CD4-positive, CD25-positive, alpha-beta regulatory T cell (primary cell): Measurements from ENCODE around the gene CTCF. TPM values are rescaled to one million over a fixed set of nuclear protein-coding genes. Genes with fewer than 3 reads are reported as not detected.

Experiments used
- ATAC-seq, 2 donors: fragments of 150-1000 bp; cut with Tn5 transposase; one replicate each; pipeline ENCODE4 v1.10.0; 2021; ENCODE audit warnings: low read depth in 2 of 2, moderate number of reproducible peaks in 2 of 2, moderate library complexity in 1 of 2
- DNase-seq, 3 donors: peaks; one replicate each; pipeline versions ENCODE4 v3.0.0 to v3.0.0-alpha.2; 2012 to 2022; ENCODE audit warnings: mixed read lengths in 1 of 3
- H3K27ac ChIP-seq: one replicate; pipeline ENCODE4 v1.7.0; 2013; ENCODE audit warnings: mild to moderate bottlenecking, low read length; ENCODE audit not compliant: insufficient read depth, poor library complexity, severe bottlenecking
- H3K27me3 ChIP-seq: one replicate; pipeline ENCODE4 v1.7.0; 2013; ENCODE audit warnings: low read length; ENCODE audit not compliant: control insufficient read depth, insufficient read depth
- H3K36me3 ChIP-seq: one replicate; pipeline ENCODE4 v1.7.0; 2013; ENCODE audit warnings: mild to moderate bottlenecking, low read length, moderate library complexity; ENCODE audit not compliant: control insufficient read depth, insufficient read depth
- H3K4me1 ChIP-seq: 2 replicates; pipeline ENCODE4 v1.7.0; 2013; ENCODE audit warnings: mild to moderate bottlenecking, low read length; ENCODE audit not compliant: insufficient read depth, control insufficient read depth, poor library complexity, severe bottlenecking
- H3K4me3 ChIP-seq: one replicate; pipeline ENCODE4 v1.7.0; 2013; ENCODE audit warnings: low read depth, mild to moderate bottlenecking, low read length, moderate library complexity
- H3K9me3 ChIP-seq, 2 experiments: 1 replicate in 1 of 2; 2 replicates in 1 of 2; pipeline ENCODE4 v1.7.0; 2013; ENCODE audit warnings: low read length in 2 of 2, mild to moderate bottlenecking in 1 of 2, moderate library complexity in 1 of 2; ENCODE audit not compliant: control insufficient read depth in 2 of 2
- H3K27ac Mint-ChIP-seq, 3 donors: one replicate each; pipeline ENCODE4 v1.8.0; 2020 to 2022; ENCODE audit warnings: mild to moderate bottlenecking in 3 of 3, mixed read lengths in 3 of 3, moderate library complexity in 2 of 3
- H3K27me3 Mint-ChIP-seq: one replicate; pipeline ENCODE4 v1.8.0; 2022; ENCODE audit warnings: mild to moderate bottlenecking, mixed read lengths
- H3K36me3 Mint-ChIP-seq: one replicate; pipeline ENCODE4 v1.8.0; 2020; ENCODE audit warnings: mixed read lengths
- H3K4me1 Mint-ChIP-seq, 4 donors: one replicate each; pipeline ENCODE4 v1.8.0; 2020 to 2022; ENCODE audit warnings: mixed read lengths in 4 of 4, mild to moderate bottlenecking in 1 of 4
- H3K4me3 Mint-ChIP-seq, 4 donors: one replicate each; pipeline ENCODE4 v1.8.0; 2020 to 2022; ENCODE audit warnings: mild to moderate bottlenecking in 4 of 4, mixed read lengths in 4 of 4, moderate library complexity in 3 of 4
- H3K9me3 Mint-ChIP-seq, 7 donors: one replicate each; pipeline ENCODE4 v1.8.0; 2020 to 2022; ENCODE audit warnings: mixed read lengths in 7 of 7, mild to moderate bottlenecking in 3 of 7, moderate library complexity in 2 of 7
- polyA plus RNA-seq, 4 donors: library from polyadenylated mRNA; unstranded; fragments of 300-500 nt; fragmentation: Illumina TruSeq; gene quantifications; one replicate each; pipeline ENCODE4 v1.2.3, GENCODE V29; 2021
- total RNA-seq: library from RNA; stranded (reverse); gene quantifications from one replicate; pipeline ENCODE4 v1.2.3, GENCODE V29; 2022

Gene CTCF
- total and polyA plus RNA-seq, 5 donors from 2014 or later, result 44.5 to 80.2 (median 53.0) TPM

DNA sequence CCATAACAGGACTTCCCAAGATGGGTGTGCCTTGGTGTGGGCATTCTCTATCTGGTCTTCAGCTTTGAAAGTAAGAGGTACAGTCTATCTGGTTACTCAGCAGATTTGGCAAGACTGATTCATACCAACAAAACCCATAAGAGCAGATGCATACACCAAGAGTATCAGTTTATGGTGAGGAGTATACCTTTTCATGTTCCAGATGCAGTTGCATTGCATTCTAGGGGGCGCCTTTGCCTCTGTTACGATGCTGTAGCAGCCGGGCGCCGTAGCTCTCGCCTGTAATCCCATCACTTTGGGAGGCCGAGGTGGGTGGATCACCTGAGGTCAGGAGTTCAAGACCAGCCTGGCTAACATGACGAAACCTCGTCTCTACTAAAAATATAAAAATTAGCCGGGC, 51.5 kb downstream of the CTCF start:
- ATAC-seq (no peak), DNase-seq (peak in 1 of 3 donors; percentile 12)
- peaks cover 3% of the 10 kb centered on the region for H3K4me1 ChIP-seq
- Mint-ChIP-seq H3K36me3 (peaks cover 15% of the 10 kb centered on the region), H3K4me3 (no peak overlapping the region), H3K27me3 (no peaks in the 10 kb centered on the region), H3K27ac (no peak overlapping the region), H3K9me3 (no peaks in the 10 kb centered on the region), H3K4me1 (peaks cover 0 to 9% (median 5%) of the 10 kb centered on the region in 4 donors)
- peaks cover 74% of the 10 kb centered on the region for H3K36me3 ChIP-seq
- no peak overlapping the region for H3K27ac ChIP-seq
- H3K4me3 ChIP-seq, result no peak overlapping the region
- H3K27me3 ChIP-seq, result no peaks in the 10 kb centered on the region
- no peaks in the 10 kb centered on the region for H3K9me3 ChIP-seq

DNA sequence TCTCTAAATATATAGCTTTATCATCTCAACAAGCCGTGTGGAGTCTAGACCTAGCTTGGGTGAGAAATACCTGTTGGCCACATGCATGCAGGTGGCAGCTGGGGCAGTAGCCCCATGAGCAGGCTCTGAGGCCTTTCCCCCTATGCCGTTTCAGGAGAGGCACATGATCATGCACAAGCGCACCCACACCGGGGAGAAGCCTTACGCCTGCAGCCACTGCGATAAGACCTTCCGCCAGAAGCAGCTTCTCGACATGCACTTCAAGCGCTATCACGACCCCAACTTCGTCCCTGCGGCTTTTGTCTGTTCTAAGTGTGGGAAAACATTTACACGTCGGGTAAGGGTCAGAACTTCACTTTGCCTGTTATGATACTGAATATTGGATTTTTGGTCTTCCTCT, 65.9 kb downstream of the CTCF start:
- Histone ChIP-seq H3K9me3 (no peaks in the 10 kb centered on the region), H3K4me3 (no peak overlapping the region), H3K36me3 (peaks cover 76% of the 10 kb centered on the region), H3K4me1 (no peaks in the 10 kb centered on the region), H3K27me3 (no peaks in the 10 kb centered on the region), H3K27ac (no peak overlapping the region)
- H3K4me1 Mint-ChIP-seq, result peaks cover 0 to 5% (median 1%) of the 10 kb centered on the region in 4 donors
- H3K4me3 Mint-ChIP-seq, result no peak overlapping the region
- DNase-seq (no peak), ATAC-seq (no peak)
- peak overlapping the region in 1 of 3 donors; percentile 78 for H3K27ac Mint-ChIP-seq
- H3K27me3 Mint-ChIP-seq, result no peaks in the 10 kb centered on the region
- H3K9me3 Mint-ChIP-seq, result no peaks in the 10 kb centered on the region
- H3K36me3 Mint-ChIP-seq, result peaks cover 44% of the 10 kb centered on the region

DNA sequence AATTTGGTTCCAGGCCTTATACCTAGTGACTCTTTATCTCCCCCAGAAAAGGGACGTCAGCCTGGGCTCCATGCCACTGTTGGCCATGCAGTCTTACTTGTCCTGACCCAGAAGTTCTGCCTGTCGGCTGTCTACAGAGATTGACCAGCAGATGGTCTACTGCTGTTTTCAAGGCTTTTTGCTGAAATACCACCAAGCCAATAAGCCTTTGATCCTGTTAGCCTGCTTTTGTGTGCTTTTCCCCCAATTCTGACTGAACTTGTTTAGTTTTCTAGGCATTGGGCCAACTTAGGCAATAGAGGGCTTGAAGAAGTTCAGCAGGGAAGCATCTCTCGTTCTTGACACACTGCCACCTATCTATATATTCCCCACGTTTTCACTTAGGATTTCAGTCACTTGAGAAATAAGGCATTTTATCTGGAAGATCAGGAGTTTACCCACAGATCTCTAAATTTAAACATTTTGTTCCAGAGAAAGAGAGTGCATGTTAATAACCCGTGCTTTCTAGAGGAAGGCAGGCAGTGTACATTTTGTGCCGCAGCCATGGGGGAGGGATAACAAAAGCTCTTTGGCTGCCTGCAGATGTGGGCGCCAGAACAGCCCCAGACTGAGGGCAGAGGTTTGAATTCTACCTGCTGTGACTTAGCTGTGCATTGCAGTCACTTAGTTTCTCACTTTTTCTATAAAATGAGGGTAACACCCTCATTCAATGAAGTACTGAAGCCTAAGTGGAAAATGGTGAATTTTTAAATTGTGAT, 70.3 kb downstream of the CTCF start:
- no peak for DNase-seq
- no peak for ATAC-seq
- H3K9me3 ChIP-seq, result no peaks in the 10 kb centered on the region
- Mint-ChIP-seq H3K27me3 (no peaks in the 10 kb centered on the region), H3K36me3 (peaks cover 34% of the 10 kb centered on the region), H3K4me1 (peaks cover 0 to 5% (median 1%) of the 10 kb centered on the region in 4 donors), H3K9me3 (no peaks in the 10 kb centered on the region), H3K27ac (peak overlapping the region; percentile 37 to 63 (median 47)), H3K4me3 (no peak overlapping the region)
- no peak overlapping the region for H3K27ac ChIP-seq
- peaks cover 80% of the 10 kb centered on the region for H3K36me3 ChIP-seq
- H3K4me3 ChIP-seq, result no peak overlapping the region
- no peaks in the 10 kb centered on the region for H3K27me3 ChIP-seq
- no peaks in the 10 kb centered on the region for H3K4me1 ChIP-seq

DNA sequence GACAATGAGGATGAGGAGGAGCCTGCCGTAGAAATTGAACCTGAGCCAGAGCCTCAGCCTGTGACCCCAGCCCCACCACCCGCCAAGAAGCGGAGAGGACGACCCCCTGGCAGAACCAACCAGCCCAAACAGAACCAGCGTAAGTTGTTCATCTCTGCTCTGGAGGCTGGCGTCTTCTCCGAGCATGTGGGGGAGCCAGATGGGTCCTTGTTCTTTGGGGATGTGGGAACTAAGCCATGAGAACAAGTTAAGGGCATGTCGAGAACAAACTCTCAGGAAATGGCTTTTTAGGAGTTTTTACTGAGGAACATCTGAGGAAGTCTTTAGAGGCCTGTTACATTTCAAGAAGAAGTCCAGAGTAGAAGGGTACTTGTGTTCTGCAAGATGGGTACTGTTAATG, 74.4 kb downstream of the CTCF start:
- Mint-ChIP-seq H3K4me3 (no peak overlapping the region), H3K4me1 (no peaks in the 10 kb centered on the region), H3K27ac (no peak overlapping the region), H3K36me3 (peaks cover 36% of the 10 kb centered on the region), H3K9me3 (no peaks in the 10 kb centered on the region), H3K27me3 (no peaks in the 10 kb centered on the region)
- H3K27me3 ChIP-seq, result no peaks in the 10 kb centered on the region
- DNase-seq (no peak), ATAC-seq (no peak)
- no peaks in the 10 kb centered on the region for H3K9me3 ChIP-seq
- H3K4me3 ChIP-seq, result no peak overlapping the region
- no peaks in the 10 kb centered on the region for H3K4me1 ChIP-seq
- H3K27ac ChIP-seq, result no peak overlapping the region
- H3K36me3 ChIP-seq, result peaks cover 65% of the 10 kb centered on the region

DNA sequence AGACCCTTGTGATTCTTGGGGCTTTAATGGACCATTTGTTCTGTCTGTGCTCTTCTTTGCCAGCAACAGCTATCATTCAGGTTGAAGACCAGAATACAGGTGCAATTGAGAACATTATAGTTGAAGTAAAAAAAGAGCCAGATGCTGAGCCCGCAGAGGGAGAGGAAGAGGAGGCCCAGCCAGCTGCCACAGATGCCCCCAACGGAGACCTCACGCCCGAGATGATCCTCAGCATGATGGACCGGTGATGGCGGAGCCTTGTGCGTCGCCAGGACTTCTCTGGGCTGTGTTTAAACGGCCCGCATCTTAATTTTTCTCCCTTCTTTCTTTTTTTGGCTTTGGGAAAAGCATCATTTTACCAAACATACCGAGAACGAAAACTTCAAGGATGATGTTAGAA, 75.3 kb downstream of the CTCF start:
- ATAC-seq (no peak), DNase-seq (no peak)
- Histone ChIP-seq H3K4me3 (no peak overlapping the region), H3K27me3 (no peaks in the 10 kb centered on the region), H3K36me3 (peaks cover 55% of the 10 kb centered on the region), H3K4me1 (no peaks in the 10 kb centered on the region), H3K27ac (no peak overlapping the region), H3K9me3 (no peaks in the 10 kb centered on the region)
- H3K9me3 Mint-ChIP-seq, result no peaks in the 10 kb centered on the region
- no peaks in the 10 kb centered on the region for H3K4me1 Mint-ChIP-seq
- no peaks in the 10 kb centered on the region for H3K27me3 Mint-ChIP-seq
- H3K4me3 Mint-ChIP-seq, result peak overlapping the region in 1 of 4 donors; percentile 47
- H3K36me3 Mint-ChIP-seq, result peaks cover 29% of the 10 kb centered on the region
- H3K27ac Mint-ChIP-seq, result no peak overlapping the region

DNA sequence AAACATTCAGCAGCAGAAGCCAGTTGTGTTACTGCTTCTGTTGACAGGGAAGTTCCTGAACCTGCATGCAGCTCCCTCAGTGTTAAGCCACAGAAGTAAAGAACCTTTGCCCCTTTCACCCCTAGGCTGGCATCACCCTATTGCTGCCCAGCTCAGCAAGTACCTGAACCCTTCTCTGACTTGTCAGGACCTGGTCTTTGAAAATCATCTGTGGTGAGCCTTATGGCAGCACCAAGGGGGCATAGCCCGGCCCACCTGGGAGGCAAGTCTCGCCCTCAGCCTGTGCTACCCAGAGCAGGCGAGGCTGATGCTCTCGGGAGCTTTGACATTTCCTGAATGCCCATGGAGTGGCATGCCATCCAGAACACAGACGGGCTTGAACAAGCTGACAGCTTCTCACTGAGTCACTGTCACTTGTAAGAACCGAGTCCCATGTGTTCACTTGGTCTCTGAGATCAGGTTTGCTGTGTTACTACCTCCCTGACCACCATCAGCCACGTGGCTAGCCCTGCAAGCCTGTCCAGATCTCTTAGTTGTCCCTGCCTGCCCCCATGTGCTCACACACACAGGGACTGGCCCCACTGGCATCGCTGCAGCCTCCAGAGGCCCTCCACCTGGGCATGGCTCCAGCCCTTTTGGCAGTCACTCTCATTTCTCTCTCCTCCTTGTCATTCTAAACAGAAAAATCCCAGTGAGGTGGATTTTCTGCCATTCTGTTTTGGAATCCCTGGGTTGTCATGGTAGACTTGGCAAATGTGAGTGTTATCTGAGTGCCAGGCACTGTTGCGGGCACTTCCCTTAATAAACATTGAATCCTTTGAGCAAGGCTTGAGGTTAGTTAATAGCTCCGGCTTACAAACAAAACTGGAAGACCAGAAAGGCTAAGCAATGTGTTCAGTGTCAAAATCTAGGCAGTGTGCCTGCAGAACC, 79.7 kb downstream of the CTCF start:
- Mint-ChIP-seq H3K27me3 (no peaks in the 10 kb centered on the region), H3K9me3 (no peaks in the 10 kb centered on the region), H3K27ac (no peak overlapping the region), H3K4me3 (no peak overlapping the region), H3K36me3 (peaks cover 16% of the 10 kb centered on the region), H3K4me1 (peaks cover 0 to 21% (median 1%) of the 10 kb centered on the region in 4 donors)
- H3K27me3 ChIP-seq, result no peaks in the 10 kb centered on the region
- no peak overlapping the region for H3K4me3 ChIP-seq
- H3K4me1 ChIP-seq, result peaks cover 21% of the 10 kb centered on the region
- H3K27ac ChIP-seq, result no peak overlapping the region
- peaks cover 26% of the 10 kb centered on the region for H3K36me3 ChIP-seq
- ATAC-seq (no peak), DNase-seq (no peak)
- H3K9me3 ChIP-seq, result no peaks in the 10 kb centered on the region

DNA sequence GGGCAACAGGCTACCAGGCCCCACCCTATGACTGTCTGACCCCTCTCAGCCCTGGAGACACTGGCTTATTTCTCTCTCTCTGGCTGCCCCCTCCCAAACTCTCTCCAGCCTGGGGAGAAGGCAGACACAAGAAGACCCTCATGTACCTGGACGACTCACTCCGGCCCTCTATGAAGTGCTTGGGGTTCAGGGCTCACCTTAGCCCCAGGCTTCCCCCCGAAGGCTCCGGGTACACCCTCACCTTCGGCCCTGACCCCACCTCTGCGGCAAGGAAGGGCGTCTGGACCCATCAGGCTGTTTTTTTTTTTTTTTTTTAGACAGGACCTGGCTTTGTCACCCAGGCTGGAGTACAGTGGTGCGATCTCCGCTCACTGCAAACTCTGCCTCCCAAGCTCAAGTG, 81.7 kb downstream of the CTCF start:
- H3K36me3 ChIP-seq, result peaks cover 16% of the 10 kb centered on the region
- peaks cover 23% of the 10 kb centered on the region for H3K4me1 ChIP-seq
- peaks cover 7% of the 10 kb centered on the region for H3K36me3 Mint-ChIP-seq
- H3K4me3 Mint-ChIP-seq, result peak overlapping the region; percentile 68 to 77 (median 72)
- no peaks in the 10 kb centered on the region for H3K9me3 ChIP-seq
- H3K4me3 ChIP-seq, result peak overlapping the region; percentile 19
- no peak for DNase-seq
- peak overlapping the region; percentile 43 to 65 (median 62) for H3K27ac Mint-ChIP-seq
- H3K27me3 ChIP-seq, result no peaks in the 10 kb centered on the region
- H3K9me3 Mint-ChIP-seq, result no peaks in the 10 kb centered on the region
- no peaks in the 10 kb centered on the region for H3K27me3 Mint-ChIP-seq
- ATAC-seq, result no peak
- H3K4me1 Mint-ChIP-seq, result peaks cover 0 to 21% (median 1%) of the 10 kb centered on the region in 4 donors
- peak overlapping the region; percentile 83 for H3K27ac ChIP-seq
